Activated naive CD8-positive, alpha-beta T cell treated with anti-CD3 and anti-CD28 coated beads for 36 hours (primary cell): Measurements from ENCODE around the gene MAP2K2. TPM values are rescaled to one million over a fixed set of nuclear protein-coding genes. Genes with fewer than 3 reads are reported as not detected.
A peak's percentile ranks its signal among the peaks of the same experiment; 100 is the strongest.
"Not testable (repeated sequence)": the region's sequence is repeated elsewhere in the genome, so short reads cannot be mapped to it uniquely, and the experiment has no call there.

Experiments used
- DNase-seq: peaks from one replicate; pipeline ENCODE4 v3.0.0; 2021
- H3K27ac Mint-ChIP-seq: one replicate; pipeline ENCODE4 v1.8.0; 2022; ENCODE audit warnings: mild to moderate bottlenecking, moderate library complexity, mixed read lengths
- H3K27me3 Mint-ChIP-seq: one replicate; pipeline ENCODE4 v1.8.0; 2022; ENCODE audit warnings: mild to moderate bottlenecking, mixed read lengths
- H3K36me3 Mint-ChIP-seq: one replicate; pipeline ENCODE4 v1.8.0; 2021; ENCODE audit warnings: mild to moderate bottlenecking, mixed read lengths
- H3K4me1 Mint-ChIP-seq: one replicate; pipeline ENCODE4 v1.8.0; 2021; ENCODE audit warnings: mixed read lengths
- H3K4me3 Mint-ChIP-seq: one replicate; pipeline ENCODE4 v1.8.0; 2022; ENCODE audit warnings: mild to moderate bottlenecking, moderate library complexity, mixed read lengths
- H3K9me3 Mint-ChIP-seq: one replicate; pipeline ENCODE4 v1.8.0; 2022; ENCODE audit warnings: mixed read lengths
- total RNA-seq, 2 experiments: library from RNA; stranded (reverse); gene quantifications; one replicate each; pipeline ENCODE4 v1.2.3, GENCODE V29; 2021

The MAP2K2 gene
- total RNA-seq, 2 experiments from 2014 or later, result 120 to 121 TPM

GRCh38 chr19:4140237-4140711 lies 16.4 kb upstream of the MAP2K2 start:
- H3K4me1 Mint-ChIP-seq, result peaks cover 7% of the 10 kb centered on the region
- H3K4me3 Mint-ChIP-seq, result no peak overlapping the region
- no peak for DNase-seq
- no peaks in the 10 kb centered on the region for H3K9me3 Mint-ChIP-seq
- no peak overlapping the region for H3K27ac Mint-ChIP-seq
- H3K27me3 Mint-ChIP-seq, result peaks cover 6% of the 10 kb centered on the region
- no peaks in the 10 kb centered on the region for H3K36me3 Mint-ChIP-seq

- peak overlapping the region; percentile 9 for H3K4me3 Mint-ChIP-seq
- no peak overlapping the region for H3K27ac Mint-ChIP-seq
- H3K27me3 Mint-ChIP-seq, result peaks cover 4% of the 10 kb centered on the region
Measured at GRCh38 chr19:4139614-4140236, 15.8 kb upstream of the MAP2K2 start.

GRCh38 chr19:4138445-4138844 lies 14.5 kb upstream of the MAP2K2 start:
- Mint-ChIP-seq H3K4me3 (no peak overlapping the region), H3K27me3 (no peaks in the 10 kb centered on the region), H3K4me1 (peaks cover 7% of the 10 kb centered on the region), H3K9me3 (no peaks in the 10 kb centered on the region), H3K36me3 (no peaks in the 10 kb centered on the region), H3K27ac (no peak overlapping the region)
- DNase-seq, result no peak

More at GRCh38 chr19:4139614-4140236, 15.8 kb upstream of the MAP2K2 start:
- Mint-ChIP-seq H3K36me3 (no peaks in the 10 kb centered on the region), H3K9me3 (no peaks in the 10 kb centered on the region), H3K4me1 (peaks cover 7% of the 10 kb centered on the region)
- DNase-seq, result peak; percentile 85

- Mint-ChIP-seq H3K9me3 (no peaks in the 10 kb centered on the region), H3K4me3 (no peak overlapping the region)
Measured at GRCh38 chr19:4136680-4137088, 12.8 kb upstream of the MAP2K2 start.

GRCh38 chr19:4135386-4135785 lies 11.5 kb upstream of the MAP2K2 start:
- H3K27me3 Mint-ChIP-seq, H3K36me3 Mint-ChIP-seq, H3K27ac Mint-ChIP-seq, DNase-seq, H3K4me1 Mint-ChIP-seq, H3K4me3 Mint-ChIP-seq, H3K9me3 Mint-ChIP-seq: not testable (repeated sequence)

More at GRCh38 chr19:4136680-4137088, 12.8 kb upstream of the MAP2K2 start:
- no peak for DNase-seq
- Mint-ChIP-seq H3K36me3 (no peaks in the 10 kb centered on the region), H3K27me3 (no peaks in the 10 kb centered on the region), H3K4me1 (peaks cover 7% of the 10 kb centered on the region), H3K27ac (no peak overlapping the region)

GRCh38 chr19:4134351-4134750 lies 10.4 kb upstream of the MAP2K2 start:
- Mint-ChIP-seq H3K4me1 (no peaks in the 10 kb centered on the region), H3K9me3 (no peaks in the 10 kb centered on the region), H3K4me3 (no peak overlapping the region), H3K27ac (no peak overlapping the region), H3K27me3 (no peaks in the 10 kb centered on the region), H3K36me3 (no peaks in the 10 kb centered on the region)
- DNase-seq, result no peak

GRCh38 chr19:4130744-4131438 lies 7.0 kb upstream of the MAP2K2 start:
- H3K9me3 Mint-ChIP-seq, result no peaks in the 10 kb centered on the region
- no peaks in the 10 kb centered on the region for H3K36me3 Mint-ChIP-seq
- no peak for DNase-seq
- no peak overlapping the region for H3K4me3 Mint-ChIP-seq
- no peaks in the 10 kb centered on the region for H3K27me3 Mint-ChIP-seq
- H3K27ac Mint-ChIP-seq, result no peak overlapping the region
- no peaks in the 10 kb centered on the region for H3K4me1 Mint-ChIP-seq

- not testable (repeated sequence) for H3K4me1 Mint-ChIP-seq, H3K9me3 Mint-ChIP-seq, H3K27me3 Mint-ChIP-seq, DNase-seq, H3K27ac Mint-ChIP-seq, H3K36me3 Mint-ChIP-seq, H3K4me3 Mint-ChIP-seq
Measured at GRCh38 chr19:4129050-4129449, 5.1 kb upstream of the MAP2K2 start.

- H3K4me3 Mint-ChIP-seq, H3K27me3 Mint-ChIP-seq, H3K27ac Mint-ChIP-seq: not testable (repeated sequence)
Measured at GRCh38 chr19:4127322-4127721, 3.4 kb upstream of the MAP2K2 start.

GRCh38 chr19:4124638-4125037 lies 716 bp upstream of the MAP2K2 start:
- Mint-ChIP-seq H3K9me3 (no peaks in the 10 kb centered on the region), H3K27ac (peak overlapping the region; percentile 62), H3K36me3 (peaks cover 8% of the 10 kb centered on the region), H3K4me1 (peaks cover 18% of the 10 kb centered on the region), H3K4me3 (peak overlapping the region; percentile 72), H3K27me3 (no peaks in the 10 kb centered on the region)
- no peak for DNase-seq

More at GRCh38 chr19:4127322-4127721, 3.4 kb upstream of the MAP2K2 start:
- peaks cover 13% of the 10 kb centered on the region for H3K4me1 Mint-ChIP-seq
- H3K36me3 Mint-ChIP-seq, H3K9me3 Mint-ChIP-seq, DNase-seq: not testable (repeated sequence)

GRCh38 chr19:4122480-4122879 lies 1.4 kb downstream of the MAP2K2 start:
- Mint-ChIP-seq H3K27ac (peak overlapping the region; percentile 93), H3K36me3 (peaks cover 8% of the 10 kb centered on the region), H3K4me1 (peaks cover 21% of the 10 kb centered on the region), H3K4me3 (peak overlapping the region; percentile 99), H3K27me3 (no peaks in the 10 kb centered on the region), H3K9me3 (no peaks in the 10 kb centered on the region)
- no peak for DNase-seq

GRCh38 chr19:4121815-4122214 lies 2.1 kb downstream of the MAP2K2 start:
- peaks cover 21% of the 10 kb centered on the region for H3K4me1 Mint-ChIP-seq

GRCh38 chr19:4121273-4121612 lies 2.7 kb downstream of the MAP2K2 start:
- DNase-seq, result no peak
- Mint-ChIP-seq H3K4me1 (peaks cover 22% of the 10 kb centered on the region), H3K27ac (peak overlapping the region; percentile 81), H3K27me3 (no peaks in the 10 kb centered on the region), H3K36me3 (peaks cover 11% of the 10 kb centered on the region), H3K9me3 (no peaks in the 10 kb centered on the region), H3K4me3 (no peak overlapping the region)

More at GRCh38 chr19:4121815-4122214, 2.1 kb downstream of the MAP2K2 start:
- peak overlapping the region; percentile 42 for H3K27ac Mint-ChIP-seq
- H3K9me3 Mint-ChIP-seq, result no peaks in the 10 kb centered on the region
- no peak for DNase-seq
- no peaks in the 10 kb centered on the region for H3K27me3 Mint-ChIP-seq
- no peak overlapping the region for H3K4me3 Mint-ChIP-seq
- peaks cover 11% of the 10 kb centered on the region for H3K36me3 Mint-ChIP-seq

- Mint-ChIP-seq H3K4me1 (peaks cover 25% of the 10 kb centered on the region), H3K9me3 (no peaks in the 10 kb centered on the region), H3K27me3 (no peaks in the 10 kb centered on the region), H3K4me3 (no peak overlapping the region), H3K36me3 (peaks cover 11% of the 10 kb centered on the region), H3K27ac (peak overlapping the region; percentile 81)
- DNase-seq, result no peak
Measured at GRCh38 chr19:4120559-4121272, 3.2 kb downstream of the MAP2K2 start.

GRCh38 chr19:4119763-4120162 lies 4.2 kb downstream of the MAP2K2 start:
- H3K27ac Mint-ChIP-seq, result no peak overlapping the region
- DNase-seq, result no peak
- no peak overlapping the region for H3K4me3 Mint-ChIP-seq
- H3K9me3 Mint-ChIP-seq, result no peaks in the 10 kb centered on the region
- H3K4me1 Mint-ChIP-seq, result peaks cover 34% of the 10 kb centered on the region
- H3K27me3 Mint-ChIP-seq, result no peaks in the 10 kb centered on the region
- peaks cover 11% of the 10 kb centered on the region for H3K36me3 Mint-ChIP-seq
